ENCODE data around the gene MAP3K20.

Gene MAP3K20

GRCh38 chr2:173053043-173053699, 22.5 kb upstream of the MAP3K20 start:
- H3K36me3 ChIP-seq (ENCODE audit: insufficient read depth, low read length): no peaks in the 10 kb centered on the region
- no peaks in the 10 kb centered on the region for H3K27me3 ChIP-seq (ENCODE audit: control insufficient read depth in 1 of 2, insufficient read depth in 2 of 2, low read length in 2 of 2)
- peaks cover 28% of the 10 kb centered on the region for H3K4me1 ChIP-seq (ENCODE audit: insufficient read depth, low read length)
- H3K27ac ChIP-seq (ENCODE audit: low read depth, low read length): peak overlapping the region; percentile 7
- H3K4me3 ChIP-seq (ENCODE audit: low read depth in 1 of 2, low read length in 2 of 2): no peak overlapping the region
- no peak overlapping the region for H3K9ac ChIP-seq (ENCODE audit: low read length)
- no peaks in the 10 kb centered on the region for H3K9me3 ChIP-seq (ENCODE audit: low read length)

DNA sequence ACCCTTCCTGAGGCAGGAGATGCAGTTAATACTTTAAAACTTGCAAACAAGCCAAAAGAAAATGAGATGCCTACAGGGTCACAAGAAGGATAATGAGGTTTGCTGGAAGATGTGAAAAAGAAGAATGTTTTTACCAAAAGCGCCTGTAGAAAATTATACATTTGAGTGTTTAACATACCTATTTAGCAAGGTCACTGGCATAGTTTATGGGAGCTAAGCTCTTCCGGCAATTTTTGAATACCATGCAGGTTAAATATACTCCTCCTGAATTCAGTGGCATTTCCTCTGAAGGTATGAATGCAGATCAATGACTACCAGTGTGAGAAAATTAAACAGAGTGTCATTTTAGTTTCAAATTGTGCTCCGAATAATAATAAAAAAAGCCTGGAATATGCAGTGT, 21.2 kb upstream of the MAP3K20 start:
- H3K9ac ChIP-seq (ENCODE audit: low read length): no peak overlapping the region
- H3K27me3 ChIP-seq (ENCODE audit: control insufficient read depth in 1 of 2, insufficient read depth in 2 of 2, low read length in 2 of 2): no peaks in the 10 kb centered on the region
- no peak overlapping the region for H3K4me3 ChIP-seq (ENCODE audit: low read depth in 1 of 2, low read length in 2 of 2)
- H3K36me3 ChIP-seq (ENCODE audit: insufficient read depth, low read length): no peaks in the 10 kb centered on the region
- H3K4me1 ChIP-seq (ENCODE audit: insufficient read depth, low read length): peaks cover 16% of the 10 kb centered on the region
- no peak overlapping the region for H3K27ac ChIP-seq (ENCODE audit: low read depth, low read length)
- H3K9me3 ChIP-seq (ENCODE audit: low read length): no peaks in the 10 kb centered on the region

- no peaks in the 10 kb centered on the region for H3K36me3 ChIP-seq (ENCODE audit: insufficient read depth, low read length)
- H3K9ac ChIP-seq (ENCODE audit: low read length): no peak overlapping the region
- H3K9me3 ChIP-seq (ENCODE audit: low read length): no peaks in the 10 kb centered on the region
- H3K4me1 ChIP-seq (ENCODE audit: insufficient read depth, low read length): no peaks in the 10 kb centered on the region
- H3K4me3 ChIP-seq (ENCODE audit: low read depth in 1 of 2, low read length in 2 of 2): no peak overlapping the region
- H3K27ac ChIP-seq (ENCODE audit: low read depth, low read length): no peak overlapping the region
- no peaks in the 10 kb centered on the region for H3K27me3 ChIP-seq (ENCODE audit: control insufficient read depth in 1 of 2, insufficient read depth in 2 of 2, low read length in 2 of 2)
Observed at GRCh38 chr2:173056705-173057364, 18.8 kb upstream of the MAP3K20 start.

DNA sequence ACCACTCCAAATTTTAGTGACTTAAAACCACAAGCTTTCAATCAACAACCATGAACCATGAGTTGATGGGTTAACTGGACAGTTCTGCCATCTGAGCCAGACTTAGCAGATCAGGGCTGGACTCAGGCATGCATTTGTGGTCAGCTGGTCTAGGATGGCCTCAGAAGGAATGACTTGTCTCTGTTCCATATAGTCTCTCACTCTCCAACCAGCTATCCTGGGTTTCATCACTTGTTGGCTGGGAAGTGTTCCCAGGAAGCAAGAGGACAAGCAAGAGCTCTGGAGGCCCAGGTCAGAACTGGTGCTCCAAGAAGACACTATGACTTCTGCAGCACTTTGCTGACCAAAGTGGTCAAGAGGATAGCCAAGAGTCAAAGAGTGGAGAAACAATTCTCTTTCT, 17.5 kb upstream of the MAP3K20 start:
- H3K27me3 ChIP-seq (ENCODE audit: control insufficient read depth in 1 of 2, insufficient read depth in 2 of 2, low read length in 2 of 2): no peaks in the 10 kb centered on the region
- H3K4me1 ChIP-seq (ENCODE audit: insufficient read depth, low read length): no peaks in the 10 kb centered on the region
- H3K9me3 ChIP-seq (ENCODE audit: low read length): no peaks in the 10 kb centered on the region
- H3K36me3 ChIP-seq (ENCODE audit: insufficient read depth, low read length): no peaks in the 10 kb centered on the region
- H3K27ac ChIP-seq (ENCODE audit: low read depth, low read length): no peak overlapping the region
- no peak overlapping the region for H3K9ac ChIP-seq (ENCODE audit: low read length)
- H3K4me3 ChIP-seq (ENCODE audit: low read depth in 1 of 2, low read length in 2 of 2): no peak overlapping the region

- H3K36me3 ChIP-seq (ENCODE audit: insufficient read depth, low read length): no peaks in the 10 kb centered on the region
- H3K4me1 ChIP-seq (ENCODE audit: insufficient read depth, low read length): no peaks in the 10 kb centered on the region
- no peak overlapping the region for H3K9ac ChIP-seq (ENCODE audit: low read length)
- no peaks in the 10 kb centered on the region for H3K9me3 ChIP-seq (ENCODE audit: low read length)
- no peak overlapping the region for H3K4me3 ChIP-seq (ENCODE audit: low read depth in 1 of 2, low read length in 2 of 2)
- no peaks in the 10 kb centered on the region for H3K27me3 ChIP-seq (ENCODE audit: control insufficient read depth in 1 of 2, insufficient read depth in 2 of 2, low read length in 2 of 2)
- H3K27ac ChIP-seq (ENCODE audit: low read depth, low read length): no peak overlapping the region
Observed at GRCh38 chr2:173058673-173059072, 17.0 kb upstream of the MAP3K20 start.

DNA sequence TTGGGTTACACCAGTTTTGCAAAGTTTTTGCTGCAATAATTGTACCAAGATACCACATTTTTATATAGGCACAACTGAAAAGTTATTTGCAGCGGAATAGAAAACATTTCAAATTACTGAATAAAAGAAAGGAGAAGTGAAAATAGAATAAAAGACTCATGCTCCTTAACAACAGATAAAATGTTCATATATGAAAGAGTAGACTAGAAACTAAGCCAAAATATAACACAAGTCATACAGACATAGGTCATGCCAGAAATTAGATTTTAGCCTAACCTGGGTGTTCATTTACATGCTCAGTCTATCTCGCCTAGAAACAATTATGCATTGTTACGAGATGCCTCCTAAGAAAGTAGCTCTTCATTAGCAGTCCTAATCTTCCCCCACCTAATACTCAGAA, 16.4 kb upstream of the MAP3K20 start:
- Histone ChIP-seq H3K27ac (ENCODE audit: low read depth, low read length) (no peak overlapping the region), H3K4me1 (ENCODE audit: insufficient read depth, low read length) (no peaks in the 10 kb centered on the region), H3K9ac (ENCODE audit: low read length) (no peak overlapping the region), H3K9me3 (ENCODE audit: low read length) (no peaks in the 10 kb centered on the region), H3K36me3 (ENCODE audit: insufficient read depth, low read length) (no peaks in the 10 kb centered on the region), H3K4me3 (ENCODE audit: low read depth in 1 of 2, low read length in 2 of 2) (no peak overlapping the region), H3K27me3 (ENCODE audit: control insufficient read depth in 1 of 2, insufficient read depth in 2 of 2, low read length in 2 of 2) (no peaks in the 10 kb centered on the region)

DNA sequence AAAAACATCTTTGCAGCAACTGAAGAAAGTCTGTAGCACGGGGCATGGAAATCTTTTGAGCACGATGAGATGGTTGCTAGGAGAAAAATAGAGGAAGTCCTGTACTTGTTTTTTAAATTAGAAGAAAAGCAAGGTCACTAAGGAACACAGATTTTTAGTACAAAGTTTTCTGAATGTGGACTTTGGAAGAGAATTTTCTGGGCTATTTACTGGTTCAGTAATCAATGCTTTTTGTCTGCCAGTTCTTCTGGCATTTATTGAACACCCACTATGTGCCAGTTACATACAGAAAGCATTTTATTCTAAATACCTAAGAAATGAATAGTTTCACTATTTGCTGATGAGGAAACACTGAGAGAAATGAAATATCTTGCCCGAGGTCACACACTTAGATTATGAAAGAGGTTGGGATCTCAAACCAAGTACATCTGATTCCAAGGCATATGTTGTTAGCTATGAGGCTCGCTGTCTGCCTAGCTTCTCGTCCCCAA, 15.6 kb upstream of the MAP3K20 start:
- H3K27ac ChIP-seq (ENCODE audit: low read depth, low read length): no peak overlapping the region
- H3K27me3 ChIP-seq (ENCODE audit: control insufficient read depth in 1 of 2, insufficient read depth in 2 of 2, low read length in 2 of 2): no peaks in the 10 kb centered on the region
- no peak overlapping the region for H3K4me3 ChIP-seq (ENCODE audit: low read depth in 1 of 2, low read length in 2 of 2)

DNA sequence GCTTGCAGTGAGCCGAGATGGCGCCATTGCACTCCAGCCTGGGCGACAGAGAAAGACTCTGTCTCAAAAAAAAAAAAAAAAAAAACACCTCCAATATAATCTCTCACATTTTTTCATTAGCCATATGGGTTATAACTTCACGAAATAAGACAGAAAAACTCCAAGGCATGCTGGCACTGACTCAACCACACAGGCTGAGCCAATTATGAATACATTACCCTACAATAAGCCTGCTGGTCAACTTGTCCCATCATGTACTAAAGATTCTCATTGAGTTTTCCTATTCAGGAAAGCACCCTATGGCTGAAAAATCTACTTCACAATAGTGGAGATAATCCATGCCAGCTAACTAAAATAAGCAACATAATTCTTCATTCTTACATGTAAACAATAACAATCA, 12.8 kb upstream of the MAP3K20 start:
- no peaks in the 10 kb centered on the region for H3K36me3 ChIP-seq (ENCODE audit: insufficient read depth, low read length)
- H3K4me3 ChIP-seq (ENCODE audit: low read depth in 1 of 2, low read length in 2 of 2): no peak overlapping the region
- no peaks in the 10 kb centered on the region for H3K27me3 ChIP-seq (ENCODE audit: control insufficient read depth in 1 of 2, insufficient read depth in 2 of 2, low read length in 2 of 2)

More for the DNA sequence above, 15.6 kb upstream of the MAP3K20 start:
- Histone ChIP-seq H3K36me3 (ENCODE audit: insufficient read depth, low read length) (no peaks in the 10 kb centered on the region), H3K9me3 (ENCODE audit: low read length) (no peaks in the 10 kb centered on the region), H3K4me1 (ENCODE audit: insufficient read depth, low read length) (no peaks in the 10 kb centered on the region), H3K9ac (ENCODE audit: low read length) (no peak overlapping the region)

GRCh38 chr2:173064151-173064805, 11.4 kb upstream of the MAP3K20 start:
- H3K9me3 ChIP-seq (ENCODE audit: low read length): no peaks in the 10 kb centered on the region
- no peak overlapping the region for H3K27ac ChIP-seq (ENCODE audit: low read depth, low read length)
- no peaks in the 10 kb centered on the region for H3K27me3 ChIP-seq (ENCODE audit: control insufficient read depth in 1 of 2, insufficient read depth in 2 of 2, low read length in 2 of 2)
- H3K36me3 ChIP-seq (ENCODE audit: insufficient read depth, low read length): no peaks in the 10 kb centered on the region
- no peak overlapping the region for H3K4me3 ChIP-seq (ENCODE audit: low read depth in 1 of 2, low read length in 2 of 2)
- no peak overlapping the region for H3K9ac ChIP-seq (ENCODE audit: low read length)
- H3K4me1 ChIP-seq (ENCODE audit: insufficient read depth, low read length): no peaks in the 10 kb centered on the region

More for the DNA sequence above, 12.8 kb upstream of the MAP3K20 start:
- no peak overlapping the region for H3K27ac ChIP-seq (ENCODE audit: low read depth, low read length)
- H3K9me3 ChIP-seq (ENCODE audit: low read length): no peaks in the 10 kb centered on the region
- H3K4me1 ChIP-seq (ENCODE audit: insufficient read depth, low read length): no peaks in the 10 kb centered on the region
- no peak overlapping the region for H3K9ac ChIP-seq (ENCODE audit: low read length)

DNA sequence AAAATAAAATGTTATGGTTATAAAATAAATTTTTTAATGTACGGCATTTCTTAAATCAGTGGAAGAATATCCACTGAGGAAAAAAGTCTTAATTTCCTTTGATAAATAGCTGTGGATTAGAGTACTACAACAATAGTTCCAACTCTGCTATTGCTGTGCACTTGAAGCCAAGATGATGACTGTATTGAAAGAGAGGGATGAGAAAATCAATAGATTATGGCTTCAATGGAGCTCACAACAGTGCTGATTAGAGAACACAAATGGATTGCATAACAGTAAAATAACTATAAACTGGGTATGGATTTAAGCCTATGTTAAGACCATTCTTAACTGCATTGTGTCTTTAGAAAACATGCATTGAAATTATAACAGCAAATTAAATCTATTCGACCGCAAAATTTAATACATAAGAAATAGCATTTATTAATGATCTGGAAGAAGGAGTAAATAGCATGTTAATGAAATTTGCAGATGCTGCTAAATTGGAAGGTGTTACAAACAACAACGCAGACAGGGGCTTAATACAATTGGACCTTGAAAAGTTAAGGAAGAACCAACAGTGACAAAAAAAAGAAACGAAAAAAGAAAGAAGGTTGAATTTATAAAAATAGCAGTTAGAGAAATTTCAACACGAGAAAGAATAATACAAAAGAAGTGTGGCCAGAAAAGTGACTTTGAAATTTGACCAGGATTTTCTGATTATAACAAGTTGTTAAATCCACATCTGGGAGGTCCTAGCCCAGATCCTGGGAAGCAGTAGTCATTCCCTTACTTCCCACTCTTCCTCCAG, 8.6 kb upstream of the MAP3K20 start:
- H3K9ac ChIP-seq (ENCODE audit: low read length): no peak overlapping the region
- H3K4me1 ChIP-seq (ENCODE audit: insufficient read depth, low read length): no peaks in the 10 kb centered on the region
- no peak overlapping the region for H3K27ac ChIP-seq (ENCODE audit: low read depth, low read length)
- H3K4me3 ChIP-seq (ENCODE audit: low read depth in 1 of 2, low read length in 2 of 2): no peak overlapping the region
- no peaks in the 10 kb centered on the region for H3K27me3 ChIP-seq (ENCODE audit: control insufficient read depth in 1 of 2, insufficient read depth in 2 of 2, low read length in 2 of 2)
- no peaks in the 10 kb centered on the region for H3K36me3 ChIP-seq (ENCODE audit: insufficient read depth, low read length)
- H3K9me3 ChIP-seq (ENCODE audit: low read length): no peaks in the 10 kb centered on the region
